Measurements from ENCODE around the gene CYP2C9. TPM values are rescaled to one million over a fixed set of nuclear protein-coding genes. Genes with fewer than 3 reads are reported as not detected.

CYP2C9 gene
- total and polyA plus RNA-seq, 2 experiments from 2014 or later, result not detected

GRCh38 chr10:94991243-94991888, 52.9 kb downstream of the CYP2C9 start (continued):
- TF ChIP-seq ZNF462 (CRISPR knock-in tag; IDR thresholded peaks at IDR 0.05), result no peak
- no peak for TF ChIP-seq NANOG (IDR thresholded peaks at IDR 0.05; ENCODE audit: borderline replicate concordance)

GRCh38 chr10:94992811-94993210, 54.4 kb downstream of the CYP2C9 start:
- Mint-ChIP-seq H3K27ac (no peak overlapping the region), H3K4me3 (no peak overlapping the region), H3K27me3 (ENCODE audit: insufficient read depth, low read depth, poor library complexity) (no peaks in the 10 kb centered on the region), H3K36me3 (ENCODE audit: low read depth) (peaks cover 24% of the 10 kb centered on the region), H3K9me3 (peaks cover 51% of the 10 kb centered on the region), H3K4me1 (peaks cover 5% of the 10 kb centered on the region)
- H3K4me1 ChIP-seq (ENCODE audit: insufficient read depth), result 0 out of 2 replicates have a peak, but pooled peaks cover under 1% of the 10 kb centered on the region
- H3K9me2 ChIP-seq (ENCODE audit: insufficient read depth), result no peaks in the 10 kb centered on the region
- H3K79me2 ChIP-seq (replicated peaks; ENCODE audit: insufficient read depth), result no peaks in the 10 kb centered on the region
- no peak; the same call in 2 of the 3 replicates for ATAC-seq
- H3K36me3 ChIP-seq (ENCODE audit: insufficient read depth), result no peaks in the 10 kb centered on the region; the same call in 1 of the 2 replicates
- H3F3A ChIP-seq (replicated peaks; ENCODE audit: low read depth), result no peaks in the 10 kb centered on the region
- H3K27me3 ChIP-seq (ENCODE audit: insufficient read depth), result no peaks in the 10 kb centered on the region
- peak; percentile 17 for DNase-seq (ENCODE audit: low spot score)
- H2AFZ ChIP-seq, result no peak overlapping the region
- H3K4me3 ChIP-seq, result no peak overlapping the region
- no peak overlapping the region for H3K4me2 ChIP-seq
- no peaks in the 10 kb centered on the region for H4K20me1 ChIP-seq (replicated peaks; ENCODE audit: insufficient read depth)
- no peak overlapping the region for H3K27ac ChIP-seq (ENCODE audit: low read depth)
- TF ChIP-seq STAT1 (IDR thresholded peaks at IDR 0.05; ENCODE audit: unreplicated experiment) (no peak), ETS1 (IDR thresholded peaks at IDR 0.05) (no peak), CTCF (conservative IDR thresholded peaks at IDR 0.05; ENCODE audit: low read depth in 2 of 2) (no peak), JUNB (IDR thresholded peaks at IDR 0.05; ENCODE audit: unreplicated experiment) (no peak), CREB1 (CRISPR knock-in tag; IDR thresholded peaks at IDR 0.05; ENCODE audit: low read depth) (no peak), NANOG (IDR thresholded peaks at IDR 0.05; ENCODE audit: borderline replicate concordance) (no peak), ZNF114 (CRISPR knock-in tag; IDR thresholded peaks at IDR 0.05) (no peak), POLR2AphosphoS5 (IDR thresholded peaks at IDR 0.05; ENCODE audit: low read depth) (no peak), ZNF331 (CRISPR knock-in tag; IDR thresholded peaks at IDR 0.05; ENCODE audit: low read depth) (no peak)

Measured in GM23338 (cell line).